HG03432 (cell line): Measurements from ENCODE around the gene DLD.

ENCODE experiments used
- ATAC-seq: cut with Tn5 transposase; IDR thresholded peaks from one replicate; pipeline ENCODE4 v1.9.1; 2021; ENCODE audit warnings: mild to moderate bottlenecking, moderate library complexity; ENCODE audit not compliant: unreplicated experiment

The DLD gene

GRCh38 chr7:107967420-107967819 is 76.4 kb downstream of the DLD start:
- ATAC-seq, result no peak

- ATAC-seq, result no peak
Observed at GRCh38 chr7:107968449-107968848, 77.5 kb downstream of the DLD start.

- no peak for ATAC-seq
Observed at GRCh38 chr7:107969856-107970255, 78.9 kb downstream of the DLD start.
